WTC11 (cell line): ENCODE measurements around the gene TLE5. TPM values are rescaled to one million over a fixed set of nuclear protein-coding genes. Genes with fewer than 3 reads are reported as not detected.

Experiments
- ATAC-seq: fragments of 200-7000 bp; cut with Tn5 transposase; 2 replicates; pipeline ENCODE4 v1.10.0; 2021; ENCODE audit warnings: mild to moderate bottlenecking, moderate library complexity
- CTCF ChIA-PET: fragments of 300-600 bp; sonication (Branson Sonifier 250); formaldehyde crosslinking; loops from one replicate; lab custom pipeline; 2021; ENCODE audit warnings: antibody characterized with exemption; lab: Charles Lee
- POLR2A ChIA-PET: fragments of 350-600 bp; sonication (Branson Sonifier 250); formaldehyde crosslinking; loops from one replicate; lab custom pipeline; 2021; ENCODE audit warnings: antibody characterized with exemption; lab: Charles Lee
- DNase-seq: peaks from one replicate; pipeline ENCODE4 v3.0.0; 2021; ENCODE audit warnings: low spot score
- H3K27ac Mint-ChIP-seq: 2 replicates; pipeline ENCODE4 v1.8.0; 2021; ENCODE audit warnings: mixed read lengths
- H3K27me3 Mint-ChIP-seq: 2 replicates; pipeline ENCODE4 v1.8.0; 2021; ENCODE audit warnings: low read depth, mild to moderate bottlenecking, moderate library complexity, mixed read lengths
- H3K36me3 Mint-ChIP-seq: 2 replicates; pipeline ENCODE4 v1.8.0; 2021; ENCODE audit warnings: mixed read lengths
- H3K4me1 Mint-ChIP-seq: 2 replicates; pipeline ENCODE4 v1.8.0; 2022; ENCODE audit warnings: mixed read lengths
- H3K4me3 Mint-ChIP-seq: 2 replicates; pipeline ENCODE4 v1.8.0; 2021; ENCODE audit warnings: mild to moderate bottlenecking, moderate library complexity, mixed read lengths
- H3K9me3 Mint-ChIP-seq: 2 replicates; pipeline ENCODE4 v1.8.0; 2021; ENCODE audit warnings: mixed read lengths
- ELF4 ChIP-seq: sonication (generic); formaldehyde crosslinking; IDR thresholded peaks from 2 replicates; pipeline ENCODE4 v1.8.1; 2022; ENCODE audit warnings: low read depth, mild to moderate bottlenecking, moderate library complexity, missing genetic modification reagents
- EMX1 ChIP-seq: fragments of 250-450 bp; sonication (Bioruptor Pico); IDR thresholded peaks from 2 replicates; pipeline ENCODE4 v1.8.0; 2021; ENCODE audit warnings: mild to moderate bottlenecking
- JAZF1 ChIP-seq: fragments of 250-450 bp; sonication (Bioruptor Pico); IDR thresholded peaks from 2 replicates; pipeline ENCODE4 v1.9.0; 2021; ENCODE audit warnings: moderate library complexity, mild to moderate bottlenecking, inconsistent platforms
- OVOL2 ChIP-seq: fragments of 250-450 bp; sonication (Bioruptor Pico); IDR thresholded peaks from 2 replicates; pipeline ENCODE4 v1.9.0; 2021; ENCODE audit warnings: mild to moderate bottlenecking, borderline replicate concordance
- TEAD1 ChIP-seq: sonication (generic); formaldehyde crosslinking; IDR thresholded peaks from 2 replicates; pipeline ENCODE4 v1.8.0; 2022; ENCODE audit warnings: mild to moderate bottlenecking, missing genetic modification reagents
- ZNF121 ChIP-seq: sonication (generic); formaldehyde crosslinking; IDR thresholded peaks from 2 replicates; pipeline ENCODE4 v1.8.0; 2023; ENCODE audit warnings: missing genetic modification reagents
- ZNF263 ChIP-seq: sonication (generic); formaldehyde crosslinking; IDR thresholded peaks from 2 replicates; pipeline ENCODE4 v1.8.1; 2022; ENCODE audit warnings: low read depth, mild to moderate bottlenecking, moderate library complexity, missing genetic modification reagents
- total RNA-seq: library from RNA; stranded (reverse); gene quantifications from 3 replicates; pipeline ENCODE4 v1.2.3, GENCODE V29; 2021
- TF ChIP-seq, protein P1 (sequence below): sonication (generic); formaldehyde crosslinking; IDR thresholded peaks from 2 replicates; pipeline ENCODE4 v1.8.1; 2023; ENCODE audit warnings: mild to moderate bottlenecking, missing genetic modification reagents
- TF ChIP-seq, protein P2 (sequence below): sonication (generic); formaldehyde crosslinking; IDR thresholded peaks from 2 replicates; pipeline ENCODE4 v1.8.1; 2022; ENCODE audit warnings: missing genetic modification reagents, borderline replicate concordance
- TF ChIP-seq, protein P3 (sequence below): fragments of 250-450 bp; sonication (Bioruptor Pico); IDR thresholded peaks from 2 replicates; pipeline ENCODE4 v1.9.0; 2021; ENCODE audit warnings: mild to moderate bottlenecking
- TF ChIP-seq, protein P4 (sequence below): fragments of 250-450 bp; sonication (Bioruptor Pico); IDR thresholded peaks from 2 replicates; pipeline ENCODE4 v1.9.0; 2021; ENCODE audit warnings: mild to moderate bottlenecking, borderline replicate concordance
- TF ChIP-seq, protein P5 (sequence below): sonication (generic); formaldehyde crosslinking; IDR thresholded peaks from 2 replicates; pipeline ENCODE4 v1.8.1; 2023; ENCODE audit warnings: mild to moderate bottlenecking, missing genetic modification reagents, borderline replicate concordance
- TF ChIP-seq, protein P6 (sequence below): sonication (generic); formaldehyde crosslinking; IDR thresholded peaks from 2 replicates; pipeline ENCODE4 v1.8.1; 2023; ENCODE audit warnings: mild to moderate bottlenecking, missing genetic modification reagents, moderate library complexity
- TF ChIP-seq, protein P7 (sequence below): sonication (generic); formaldehyde crosslinking; conservative IDR thresholded peaks from 2 replicates; pipeline ENCODE4 v1.8.1; 2023; ENCODE audit warnings: mild to moderate bottlenecking, low read depth, missing genetic modification reagents, moderate library complexity

The TLE5 gene
- total RNA-seq, 1 experiment from 2014 or later = 246 TPM

DNA sequence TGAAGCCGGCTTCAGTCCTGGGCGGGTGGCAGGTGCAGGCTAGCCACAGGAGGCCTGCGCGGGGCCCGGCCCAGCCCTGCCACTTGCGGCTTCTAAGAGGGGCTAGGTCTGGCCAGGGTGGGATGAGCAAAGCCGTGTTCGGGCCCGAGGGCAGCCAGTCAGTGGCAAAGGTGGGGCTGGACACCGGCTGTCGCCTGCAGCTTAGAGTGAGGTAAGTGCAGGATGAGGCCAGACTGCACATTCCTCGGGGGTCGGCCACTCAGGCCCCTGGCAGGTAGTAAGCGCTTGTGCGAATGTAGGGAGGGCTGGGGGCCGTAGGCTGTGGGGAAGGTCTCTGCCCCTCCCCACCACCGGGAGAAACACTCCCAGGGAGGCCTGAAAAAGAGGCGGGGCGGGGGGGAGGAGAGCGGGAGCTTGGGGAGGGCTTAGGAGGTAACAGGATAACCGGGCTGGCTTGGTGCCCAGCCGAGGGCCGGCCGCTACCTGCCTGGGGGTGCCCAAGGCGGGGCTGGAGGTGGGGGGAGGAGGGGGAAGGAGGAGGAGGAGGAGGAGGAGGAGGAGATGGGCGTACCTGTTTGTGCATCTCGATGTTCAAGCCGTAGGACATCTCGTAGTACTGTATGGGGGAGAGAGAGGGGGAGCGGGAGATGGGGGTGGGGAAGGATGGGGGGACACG, 6.4 kb downstream of the TLE5 start:
- CTCF ChIA-PET = interaction anchor here (1.5 to 1.6 kb wide), 3 partner anchors 20 to 53 kb away, joined by 5 to 6 read pairs (median 5); no protein-coding TSS in a partner anchor
- H3K4me1 Mint-ChIP-seq = peaks cover 44% of the 10 kb centered on the region
- no peak overlapping the region; the same call in 1 of the 2 replicates for H3K4me3 Mint-ChIP-seq
- no peak overlapping the region; the same call in 1 of the 2 replicates for H3K27ac Mint-ChIP-seq
- H3K36me3 Mint-ChIP-seq = peaks cover 20% of the 10 kb centered on the region
- POLR2A ChIA-PET = interaction anchor here (0.8 to 1.1 kb wide), 2 partner anchors 13 to 20 kb away, joined by 3 read pairs; no protein-coding TSS in a partner anchor
- H3K27me3 Mint-ChIP-seq = no peaks in the 10 kb centered on the region
- DNase-seq = peak; percentile 55
- no peaks in the 10 kb centered on the region for H3K9me3 Mint-ChIP-seq
- peak; percentile 39 for ATAC-seq
- TF ChIP-seq JAZF1 (CRISPR knock-in tag) (no peak), EMX1 (no peak), OVOL2 (CRISPR knock-in tag) (no peak), ZNF121 (CRISPR knock-in tag) (no peak), ELF4 (no peak), ZNF263 (CRISPR knock-in tag) (no peak; the same call in 1 of the 2 replicates), TEAD1 (no peak)
- TF ChIP-seq, protein P1, sequence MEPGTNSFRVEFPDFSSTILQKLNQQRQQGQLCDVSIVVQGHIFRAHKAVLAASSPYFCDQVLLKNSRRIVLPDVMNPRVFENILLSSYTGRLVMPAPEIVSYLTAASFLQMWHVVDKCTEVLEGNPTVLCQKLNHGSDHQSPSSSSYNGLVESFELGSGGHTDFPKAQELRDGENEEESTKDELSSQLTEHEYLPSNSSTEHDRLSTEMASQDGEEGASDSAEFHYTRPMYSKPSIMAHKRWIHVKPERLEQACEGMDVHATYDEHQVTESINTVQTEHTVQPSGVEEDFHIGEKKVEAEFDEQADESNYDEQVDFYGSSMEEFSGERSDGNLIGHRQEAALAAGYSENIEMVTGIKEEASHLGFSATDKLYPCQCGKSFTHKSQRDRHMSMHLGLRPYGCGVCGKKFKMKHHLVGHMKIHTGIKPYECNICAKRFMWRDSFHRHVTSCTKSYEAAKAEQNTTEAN (CRISPR knock-in tag) = no peak
- TF ChIP-seq, protein P2, sequence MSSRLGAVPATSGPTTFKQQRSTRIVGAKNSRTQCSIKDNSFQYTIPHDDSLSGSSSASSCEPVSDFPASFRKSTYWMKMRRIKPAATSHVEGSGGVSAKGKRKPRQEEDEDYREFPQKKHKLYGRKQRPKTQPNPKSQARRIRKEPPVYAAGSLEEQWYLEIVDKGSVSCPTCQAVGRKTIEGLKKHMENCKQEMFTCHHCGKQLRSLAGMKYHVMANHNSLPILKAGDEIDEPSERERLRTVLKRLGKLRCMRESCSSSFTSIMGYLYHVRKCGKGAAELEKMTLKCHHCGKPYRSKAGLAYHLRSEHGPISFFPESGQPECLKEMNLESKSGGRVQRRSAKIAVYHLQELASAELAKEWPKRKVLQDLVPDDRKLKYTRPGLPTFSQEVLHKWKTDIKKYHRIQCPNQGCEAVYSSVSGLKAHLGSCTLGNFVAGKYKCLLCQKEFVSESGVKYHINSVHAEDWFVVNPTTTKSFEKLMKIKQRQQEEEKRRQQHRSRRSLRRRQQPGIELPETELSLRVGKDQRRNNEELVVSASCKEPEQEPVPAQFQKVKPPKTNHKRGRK (CRISPR knock-in tag) = no peak
- TF ChIP-seq, protein P3, sequence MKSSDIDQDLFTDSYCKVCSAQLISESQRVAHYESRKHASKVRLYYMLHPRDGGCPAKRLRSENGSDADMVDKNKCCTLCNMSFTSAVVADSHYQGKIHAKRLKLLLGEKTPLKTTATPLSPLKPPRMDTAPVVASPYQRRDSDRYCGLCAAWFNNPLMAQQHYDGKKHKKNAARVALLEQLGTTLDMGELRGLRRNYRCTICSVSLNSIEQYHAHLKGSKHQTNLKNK = no peak
- TF ChIP-seq, protein P4, sequence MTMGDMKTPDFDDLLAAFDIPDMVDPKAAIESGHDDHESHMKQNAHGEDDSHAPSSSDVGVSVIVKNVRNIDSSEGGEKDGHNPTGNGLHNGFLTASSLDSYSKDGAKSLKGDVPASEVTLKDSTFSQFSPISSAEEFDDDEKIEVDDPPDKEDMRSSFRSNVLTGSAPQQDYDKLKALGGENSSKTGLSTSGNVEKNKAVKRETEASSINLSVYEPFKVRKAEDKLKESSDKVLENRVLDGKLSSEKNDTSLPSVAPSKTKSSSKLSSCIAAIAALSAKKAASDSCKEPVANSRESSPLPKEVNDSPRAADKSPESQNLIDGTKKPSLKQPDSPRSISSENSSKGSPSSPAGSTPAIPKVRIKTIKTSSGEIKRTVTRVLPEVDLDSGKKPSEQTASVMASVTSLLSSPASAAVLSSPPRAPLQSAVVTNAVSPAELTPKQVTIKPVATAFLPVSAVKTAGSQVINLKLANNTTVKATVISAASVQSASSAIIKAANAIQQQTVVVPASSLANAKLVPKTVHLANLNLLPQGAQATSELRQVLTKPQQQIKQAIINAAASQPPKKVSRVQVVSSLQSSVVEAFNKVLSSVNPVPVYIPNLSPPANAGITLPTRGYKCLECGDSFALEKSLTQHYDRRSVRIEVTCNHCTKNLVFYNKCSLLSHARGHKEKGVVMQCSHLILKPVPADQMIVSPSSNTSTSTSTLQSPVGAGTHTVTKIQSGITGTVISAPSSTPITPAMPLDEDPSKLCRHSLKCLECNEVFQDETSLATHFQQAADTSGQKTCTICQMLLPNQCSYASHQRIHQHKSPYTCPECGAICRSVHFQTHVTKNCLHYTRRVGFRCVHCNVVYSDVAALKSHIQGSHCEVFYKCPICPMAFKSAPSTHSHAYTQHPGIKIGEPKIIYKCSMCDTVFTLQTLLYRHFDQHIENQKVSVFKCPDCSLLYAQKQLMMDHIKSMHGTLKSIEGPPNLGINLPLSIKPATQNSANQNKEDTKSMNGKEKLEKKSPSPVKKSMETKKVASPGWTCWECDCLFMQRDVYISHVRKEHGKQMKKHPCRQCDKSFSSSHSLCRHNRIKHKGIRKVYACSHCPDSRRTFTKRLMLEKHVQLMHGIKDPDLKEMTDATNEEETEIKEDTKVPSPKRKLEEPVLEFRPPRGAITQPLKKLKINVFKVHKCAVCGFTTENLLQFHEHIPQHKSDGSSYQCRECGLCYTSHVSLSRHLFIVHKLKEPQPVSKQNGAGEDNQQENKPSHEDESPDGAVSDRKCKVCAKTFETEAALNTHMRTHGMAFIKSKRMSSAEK (CRISPR knock-in tag) = no peak
- TF ChIP-seq, protein P5, sequence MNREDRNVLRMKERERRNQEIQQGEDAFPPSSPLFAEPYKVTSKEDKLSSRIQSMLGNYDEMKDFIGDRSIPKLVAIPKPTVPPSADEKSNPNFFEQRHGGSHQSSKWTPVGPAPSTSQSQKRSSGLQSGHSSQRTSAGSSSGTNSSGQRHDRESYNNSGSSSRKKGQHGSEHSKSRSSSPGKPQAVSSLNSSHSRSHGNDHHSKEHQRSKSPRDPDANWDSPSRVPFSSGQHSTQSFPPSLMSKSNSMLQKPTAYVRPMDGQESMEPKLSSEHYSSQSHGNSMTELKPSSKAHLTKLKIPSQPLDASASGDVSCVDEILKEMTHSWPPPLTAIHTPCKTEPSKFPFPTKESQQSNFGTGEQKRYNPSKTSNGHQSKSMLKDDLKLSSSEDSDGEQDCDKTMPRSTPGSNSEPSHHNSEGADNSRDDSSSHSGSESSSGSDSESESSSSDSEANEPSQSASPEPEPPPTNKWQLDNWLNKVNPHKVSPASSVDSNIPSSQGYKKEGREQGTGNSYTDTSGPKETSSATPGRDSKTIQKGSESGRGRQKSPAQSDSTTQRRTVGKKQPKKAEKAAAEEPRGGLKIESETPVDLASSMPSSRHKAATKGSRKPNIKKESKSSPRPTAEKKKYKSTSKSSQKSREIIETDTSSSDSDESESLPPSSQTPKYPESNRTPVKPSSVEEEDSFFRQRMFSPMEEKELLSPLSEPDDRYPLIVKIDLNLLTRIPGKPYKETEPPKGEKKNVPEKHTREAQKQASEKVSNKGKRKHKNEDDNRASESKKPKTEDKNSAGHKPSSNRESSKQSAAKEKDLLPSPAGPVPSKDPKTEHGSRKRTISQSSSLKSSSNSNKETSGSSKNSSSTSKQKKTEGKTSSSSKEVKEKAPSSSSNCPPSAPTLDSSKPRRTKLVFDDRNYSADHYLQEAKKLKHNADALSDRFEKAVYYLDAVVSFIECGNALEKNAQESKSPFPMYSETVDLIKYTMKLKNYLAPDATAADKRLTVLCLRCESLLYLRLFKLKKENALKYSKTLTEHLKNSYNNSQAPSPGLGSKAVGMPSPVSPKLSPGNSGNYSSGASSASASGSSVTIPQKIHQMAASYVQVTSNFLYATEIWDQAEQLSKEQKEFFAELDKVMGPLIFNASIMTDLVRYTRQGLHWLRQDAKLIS (CRISPR knock-in tag) = no peak
- TF ChIP-seq, protein P6, sequence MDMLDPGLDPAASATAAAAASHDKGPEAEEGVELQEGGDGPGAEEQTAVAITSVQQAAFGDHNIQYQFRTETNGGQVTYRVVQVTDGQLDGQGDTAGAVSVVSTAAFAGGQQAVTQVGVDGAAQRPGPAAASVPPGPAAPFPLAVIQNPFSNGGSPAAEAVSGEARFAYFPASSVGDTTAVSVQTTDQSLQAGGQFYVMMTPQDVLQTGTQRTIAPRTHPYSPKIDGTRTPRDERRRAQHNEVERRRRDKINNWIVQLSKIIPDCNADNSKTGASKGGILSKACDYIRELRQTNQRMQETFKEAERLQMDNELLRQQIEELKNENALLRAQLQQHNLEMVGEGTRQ (CRISPR knock-in tag) = no peak
- TF ChIP-seq, protein P7, sequence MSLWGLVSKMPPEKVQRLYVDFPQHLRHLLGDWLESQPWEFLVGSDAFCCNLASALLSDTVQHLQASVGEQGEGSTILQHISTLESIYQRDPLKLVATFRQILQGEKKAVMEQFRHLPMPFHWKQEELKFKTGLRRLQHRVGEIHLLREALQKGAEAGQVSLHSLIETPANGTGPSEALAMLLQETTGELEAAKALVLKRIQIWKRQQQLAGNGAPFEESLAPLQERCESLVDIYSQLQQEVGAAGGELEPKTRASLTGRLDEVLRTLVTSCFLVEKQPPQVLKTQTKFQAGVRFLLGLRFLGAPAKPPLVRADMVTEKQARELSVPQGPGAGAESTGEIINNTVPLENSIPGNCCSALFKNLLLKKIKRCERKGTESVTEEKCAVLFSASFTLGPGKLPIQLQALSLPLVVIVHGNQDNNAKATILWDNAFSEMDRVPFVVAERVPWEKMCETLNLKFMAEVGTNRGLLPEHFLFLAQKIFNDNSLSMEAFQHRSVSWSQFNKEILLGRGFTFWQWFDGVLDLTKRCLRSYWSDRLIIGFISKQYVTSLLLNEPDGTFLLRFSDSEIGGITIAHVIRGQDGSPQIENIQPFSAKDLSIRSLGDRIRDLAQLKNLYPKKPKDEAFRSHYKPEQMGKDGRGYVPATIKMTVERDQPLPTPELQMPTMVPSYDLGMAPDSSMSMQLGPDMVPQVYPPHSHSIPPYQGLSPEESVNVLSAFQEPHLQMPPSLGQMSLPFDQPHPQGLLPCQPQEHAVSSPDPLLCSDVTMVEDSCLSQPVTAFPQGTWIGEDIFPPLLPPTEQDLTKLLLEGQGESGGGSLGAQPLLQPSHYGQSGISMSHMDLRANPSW = no peak
